Measurements from ENCODE around the gene PGGHG.
A peak's percentile ranks its signal among the peaks of the same experiment; 100 is the strongest.
"Not testable (repeated sequence)": the region's sequence is repeated elsewhere in the genome, so short reads cannot be mapped to it uniquely, and the experiment has no call there.

PGGHG gene

GRCh38 chr11:268716-269145 lies 20.2 kb upstream of the PGGHG start:
- FAIRE-seq; DNase-seq (ENCODE audit: extremely low spot score, insufficient read length, low read depth): not testable (repeated sequence)

GRCh38 chr11:269146-269890 lies 19.6 kb upstream of the PGGHG start:
- FAIRE-seq (peak; percentile 98), DNase-seq (ENCODE audit: extremely low spot score, insufficient read length, low read depth) (no peak)

GRCh38 chr11:270451-271318 lies 18.2 kb upstream of the PGGHG start:
- FAIRE-seq (no peak), DNase-seq (ENCODE audit: extremely low spot score, insufficient read length, low read depth) (no peak)

- no peak for FAIRE-seq
- DNase-seq (ENCODE audit: extremely low spot score, insufficient read length, low read depth): no peak
Observed at GRCh38 chr11:271319-271715, 17.6 kb upstream of the PGGHG start.

GRCh38 chr11:272195-272930 lies 16.6 kb upstream of the PGGHG start:
- no peak for FAIRE-seq
- no peak for DNase-seq (ENCODE audit: extremely low spot score, insufficient read length, low read depth)

GRCh38 chr11:272931-273198 lies 16.1 kb upstream of the PGGHG start:
- no peak for FAIRE-seq

GRCh38 chr11:276219-276618 lies 12.7 kb upstream of the PGGHG start:
- FAIRE-seq (no peak), DNase-seq (ENCODE audit: extremely low spot score, insufficient read length, low read depth) (no peak)

More at GRCh38 chr11:272931-273198, 16.1 kb upstream of the PGGHG start:
- DNase-seq (ENCODE audit: extremely low spot score, insufficient read length, low read depth): no peak

- FAIRE-seq: no peak
- no peak for DNase-seq (ENCODE audit: extremely low spot score, insufficient read length, low read depth)
Observed at GRCh38 chr11:278001-278951, 10.7 kb upstream of the PGGHG start, which contains the start of gene NLRP6. Gene NLRP6 (plus strand): TSS chr11:278407. CDS start chr11:278570, 163 bp downstream.

GRCh38 chr11:279040-279965 lies 9.6 kb upstream of the PGGHG start:
- FAIRE-seq: no peak
- no peak for DNase-seq (ENCODE audit: extremely low spot score, insufficient read length, low read depth)

GRCh38 chr11:279966-280705 lies 8.8 kb upstream of the PGGHG start:
- peak; percentile 21 for FAIRE-seq

GRCh38 chr11:280706-281485 lies 8.0 kb upstream of the PGGHG start:
- no peak for FAIRE-seq

More at GRCh38 chr11:279966-280705, 8.8 kb upstream of the PGGHG start:
- DNase-seq (ENCODE audit: extremely low spot score, insufficient read length, low read depth): no peak

GRCh38 chr11:281486-282161 lies 7.3 kb upstream of the PGGHG start:
- FAIRE-seq (no peak), DNase-seq (ENCODE audit: extremely low spot score, insufficient read length, low read depth) (no peak)

More at GRCh38 chr11:280706-281485, 8.0 kb upstream of the PGGHG start:
- DNase-seq (ENCODE audit: extremely low spot score, insufficient read length, low read depth): no peak

- FAIRE-seq (no peak), DNase-seq (ENCODE audit: extremely low spot score, insufficient read length, low read depth) (no peak)
Observed at GRCh38 chr11:282171-282570, 6.8 kb upstream of the PGGHG start.

- no peak for FAIRE-seq
- DNase-seq (ENCODE audit: extremely low spot score, insufficient read length, low read depth): no peak
Observed at GRCh38 chr11:282630-283360, 6.1 kb upstream of the PGGHG start.

- DNase-seq (ENCODE audit: extremely low spot score, insufficient read length, low read depth) (no peak), FAIRE-seq (no peak)
Observed at GRCh38 chr11:283405-284104, 5.4 kb upstream of the PGGHG start.

Data from GM18507 (cell line).